ENCODE measurements around the gene LRRC49.
"Not testable (repeated sequence)": the region's sequence is repeated elsewhere in the genome, so short reads cannot be mapped to it uniquely, and the experiment has no call there.

The LRRC49 gene

DNA sequence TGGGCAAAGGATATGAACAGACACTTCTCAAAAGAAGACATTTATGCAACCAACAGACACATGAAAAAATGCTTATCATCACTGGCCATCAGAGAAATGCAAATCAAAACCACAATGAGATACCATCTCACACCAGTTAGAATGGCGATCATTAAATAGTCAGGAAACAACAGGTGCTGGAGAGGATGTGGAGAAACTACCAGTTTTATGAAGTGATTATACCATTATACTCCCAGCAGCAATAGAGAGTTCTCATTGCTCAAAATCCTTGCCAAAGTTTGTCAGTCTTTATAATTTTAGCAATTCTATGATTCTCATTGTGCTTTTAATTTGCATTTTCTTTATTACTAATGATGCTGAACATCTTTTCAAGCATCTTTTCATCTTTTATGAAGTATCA is 34.3 kb downstream of the LRRC49 start:
- not testable (repeated sequence) for DNase-seq

DNA sequence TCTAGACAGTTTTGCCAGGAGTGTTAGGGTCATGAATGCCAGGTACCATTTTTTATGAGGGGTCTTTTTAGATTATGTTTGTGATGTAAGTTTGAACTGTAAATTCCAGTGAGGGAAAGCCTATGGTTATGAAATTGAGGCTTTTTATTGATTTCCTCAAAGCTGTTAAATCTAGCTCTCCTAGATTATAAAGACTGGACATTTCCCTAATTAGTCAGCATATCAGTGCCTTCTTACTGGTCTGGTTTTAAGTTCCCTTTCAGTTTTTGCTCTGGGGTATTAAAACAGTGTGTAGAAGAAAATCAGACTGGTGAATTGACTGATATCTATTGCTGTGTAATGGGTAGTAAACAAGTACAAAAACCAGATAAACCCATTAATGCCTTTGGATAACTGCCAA is 39.2 kb downstream of the LRRC49 start:
- DNase-seq, result no peak

DNA sequence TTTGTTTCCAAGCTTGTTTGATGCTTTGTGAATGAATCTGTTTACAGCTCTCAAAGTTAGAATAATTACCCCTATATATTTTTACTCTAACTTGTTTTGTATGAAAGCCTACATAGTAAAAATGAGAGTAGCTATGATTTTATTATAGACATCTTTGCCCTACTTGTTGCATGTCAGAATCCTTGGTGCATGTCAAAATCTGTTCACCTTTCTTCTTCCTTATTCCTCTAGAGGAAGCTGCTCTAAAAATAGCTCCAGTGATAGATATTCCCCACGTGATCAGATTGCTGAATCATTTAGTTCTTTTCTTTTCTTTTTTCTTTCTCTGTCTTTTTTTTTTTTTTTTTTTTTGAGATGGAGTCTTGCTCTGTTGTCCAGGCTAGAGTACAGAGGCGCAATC is 39.8 kb downstream of the LRRC49 start:
- DNase-seq, result no peak

DNA sequence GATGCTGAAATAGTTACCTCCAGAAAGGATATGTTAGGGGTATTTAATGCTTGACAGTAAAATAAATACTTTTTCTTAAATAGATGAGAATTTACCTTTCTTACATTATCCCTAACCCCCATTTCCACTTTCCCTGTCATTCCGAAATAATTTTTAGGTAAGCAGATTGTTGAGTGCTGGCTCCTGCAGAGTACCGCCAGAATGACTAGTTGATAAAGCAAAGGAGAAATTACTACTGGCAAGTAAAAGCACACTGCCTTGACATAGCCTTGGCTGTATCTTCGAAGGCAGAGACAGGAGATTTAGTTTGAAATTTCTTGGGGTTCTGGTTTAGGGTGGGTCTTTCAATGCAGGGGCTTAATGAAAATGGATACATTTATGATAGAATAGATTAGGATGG is 40.8 kb downstream of the LRRC49 start:
- no peak for DNase-seq

DNA sequence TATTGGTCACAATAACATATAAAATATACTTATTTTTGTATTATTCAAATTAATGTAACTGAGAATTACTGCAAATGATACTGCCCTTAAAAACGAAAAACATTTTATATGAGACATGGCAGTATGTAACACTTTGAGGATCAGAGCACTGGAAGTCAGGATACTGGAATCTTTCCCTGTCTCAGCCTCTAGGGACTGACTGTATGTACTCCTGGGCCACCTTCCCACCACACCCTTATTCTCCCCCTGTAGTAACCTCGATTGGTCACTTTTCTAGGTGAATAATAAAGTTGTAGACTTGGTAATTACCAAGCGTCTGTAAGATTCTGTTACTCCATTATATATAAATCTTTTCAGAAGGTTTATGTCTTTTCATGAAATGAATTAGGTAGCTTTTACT is 43.0 kb downstream of the LRRC49 start:
- no peak for DNase-seq

DNA sequence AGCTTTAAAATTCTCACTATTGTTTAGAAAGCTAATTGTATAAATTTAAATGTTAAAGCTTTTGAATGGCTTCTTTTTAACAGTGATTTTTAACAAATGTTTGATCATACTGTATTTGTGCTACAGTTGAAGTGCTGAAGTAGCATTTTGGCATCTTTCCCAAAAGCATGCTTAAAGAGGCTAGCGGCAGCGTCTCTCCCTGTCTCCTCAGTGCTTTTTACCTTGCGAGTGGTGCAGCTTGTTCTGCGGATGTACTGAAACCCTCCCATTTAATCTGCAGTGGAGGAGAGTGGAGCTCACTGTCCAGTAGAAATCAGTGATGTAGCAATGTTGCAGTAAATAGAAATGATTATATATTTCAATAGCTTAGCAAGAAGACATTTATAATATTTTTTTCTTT is 43.7 kb downstream of the LRRC49 start:
- no peak for DNase-seq

DNA sequence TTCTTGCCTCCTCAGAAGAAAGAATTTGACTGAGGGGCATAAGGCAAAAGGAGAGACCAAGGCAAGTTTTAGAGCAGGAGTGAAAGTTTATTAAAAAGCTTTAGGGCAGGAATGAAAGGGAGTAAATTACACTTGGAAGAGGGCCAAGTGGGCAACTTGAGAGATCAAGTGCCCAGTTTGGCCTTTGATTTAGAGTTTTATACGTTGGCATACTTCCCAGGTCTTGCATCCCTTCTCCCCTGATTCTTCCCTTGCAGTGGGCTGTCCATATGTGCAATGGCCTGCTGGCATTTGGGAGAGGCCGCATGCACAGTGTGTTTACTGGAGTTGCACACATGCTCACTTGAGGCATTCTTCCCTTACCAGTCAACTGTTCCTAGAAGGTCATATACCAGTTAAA is 50.7 kb downstream of the LRRC49 start:
- DNase-seq, result not testable (repeated sequence)

DNA sequence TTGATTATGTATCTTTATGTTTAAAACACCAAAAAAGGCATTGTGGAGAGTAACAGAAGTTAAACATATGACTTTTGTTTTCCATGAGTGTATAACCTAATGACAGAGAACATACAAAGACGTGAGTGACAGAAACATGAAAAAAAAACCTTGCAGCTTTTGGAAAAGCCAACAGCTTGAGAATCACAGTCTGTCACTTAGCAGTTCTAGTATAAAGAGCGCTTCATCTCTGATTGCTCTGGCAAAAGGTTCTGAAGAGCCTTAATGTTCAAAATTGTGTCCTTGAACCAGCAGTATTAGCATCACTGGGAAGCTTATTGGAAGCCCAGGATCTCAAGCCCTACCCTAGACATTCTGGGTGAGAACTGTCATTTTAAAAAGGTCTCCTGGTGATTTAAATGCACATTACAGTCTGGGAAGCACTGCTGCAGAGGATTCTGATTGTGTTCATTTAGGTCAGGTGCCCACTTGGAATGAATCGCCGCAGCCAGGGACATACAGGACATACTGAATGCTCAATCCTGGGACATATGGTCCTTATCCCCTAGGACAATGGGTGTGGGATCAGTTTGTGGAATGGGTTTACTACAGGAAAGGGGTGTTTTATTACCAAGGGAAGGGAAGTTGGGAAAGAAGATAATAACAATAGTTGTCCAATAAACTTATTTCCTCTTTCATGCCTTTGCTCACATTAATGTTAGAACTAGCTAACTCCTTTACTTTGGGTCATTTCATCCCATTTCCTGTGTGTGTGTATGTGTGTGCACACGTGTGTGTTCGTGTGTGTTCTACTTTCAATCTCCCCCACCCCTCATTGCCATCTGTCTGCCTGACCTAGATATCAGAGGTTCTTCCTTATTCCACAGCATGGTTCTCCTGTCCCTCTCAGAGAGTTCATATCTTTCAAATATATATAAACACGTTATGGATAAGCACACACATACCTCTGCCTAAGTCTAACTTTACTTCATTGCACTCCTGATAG is 55.0 kb downstream of the LRRC49 start:
- DNase-seq, result no peak

DNA sequence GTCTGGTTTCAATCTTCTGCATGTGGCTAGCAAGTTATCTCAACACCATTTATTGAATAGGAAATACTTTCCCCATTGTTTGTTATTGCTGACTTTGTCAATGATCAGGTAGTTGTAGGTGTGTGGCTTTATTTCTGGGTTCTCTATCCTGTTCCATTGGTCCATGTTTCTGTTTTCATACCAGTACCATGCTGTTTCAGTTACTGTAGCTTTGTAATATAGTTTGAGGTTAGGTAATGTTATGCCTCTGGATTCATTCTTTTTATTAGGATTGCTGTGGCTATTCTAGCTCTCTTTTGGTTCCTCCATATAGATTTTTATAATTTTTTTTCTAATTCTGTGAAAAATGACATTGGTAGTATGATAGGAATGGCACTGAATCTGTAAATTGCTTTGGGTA is 58.3 kb downstream of the LRRC49 start:
- DNase-seq, result no peak

DNA sequence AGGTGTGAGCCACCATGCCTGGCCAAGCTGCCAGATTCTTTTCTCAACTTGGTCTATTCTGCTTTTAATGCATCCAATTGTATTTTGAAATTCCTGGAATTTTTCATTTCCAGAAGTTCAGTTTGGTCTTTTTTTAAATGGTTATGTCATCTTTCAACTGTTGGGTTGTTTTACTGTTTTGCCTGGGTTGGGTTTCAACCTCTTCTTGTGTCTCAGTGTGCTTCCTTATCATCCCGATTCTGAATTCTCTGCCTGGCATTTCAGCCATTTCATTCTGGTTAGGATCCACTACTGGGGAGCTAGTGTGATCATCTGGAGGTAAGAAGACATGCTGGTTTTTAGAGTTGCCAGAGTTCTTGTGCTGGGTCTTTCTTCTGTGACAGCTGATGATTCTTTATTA is 61.5 kb downstream of the LRRC49 start:
- DNase-seq, result no peak

DNA sequence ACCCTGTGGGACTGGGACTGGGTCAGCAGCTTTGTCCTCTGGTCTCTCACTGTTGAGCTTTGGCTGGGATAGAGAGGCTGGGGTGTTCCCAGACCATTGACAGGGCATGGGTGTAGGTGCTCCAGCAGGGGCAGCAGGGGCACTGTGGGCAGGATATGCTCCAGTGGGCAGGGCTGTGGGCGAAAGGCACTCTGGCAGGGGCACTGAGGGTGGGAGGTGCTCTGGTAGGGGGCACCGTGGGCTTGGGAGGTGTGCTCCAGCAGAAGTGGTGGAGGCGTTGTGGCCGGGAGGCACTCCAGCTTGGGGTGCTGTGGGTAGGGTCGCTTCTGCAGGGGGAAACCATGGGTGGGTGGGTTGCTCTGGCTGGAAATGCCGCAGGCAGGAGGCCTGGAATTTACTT is 62.1 kb downstream of the LRRC49 start:
- DNase-seq, result no peak

DNA sequence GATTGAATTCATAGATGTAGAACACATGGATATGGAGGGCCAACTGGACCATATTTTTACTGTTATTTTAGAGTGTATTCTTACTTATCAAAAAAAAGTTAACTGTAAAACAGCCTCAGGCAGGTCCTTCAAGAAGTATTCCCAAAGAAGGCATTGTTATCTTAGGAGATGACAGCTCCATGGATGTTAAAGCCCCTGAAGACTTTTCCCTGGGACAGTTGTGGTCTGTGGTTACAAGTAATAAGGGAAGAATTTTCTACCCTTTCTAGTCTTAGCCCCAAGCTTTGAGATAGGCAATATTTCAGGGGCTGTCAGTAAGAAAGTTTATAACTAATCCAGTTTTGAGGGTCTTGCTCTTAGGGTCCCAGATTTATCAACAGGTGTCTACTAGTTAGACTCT is 62.5 kb downstream of the LRRC49 start:
- DNase-seq, result no peak

DNA sequence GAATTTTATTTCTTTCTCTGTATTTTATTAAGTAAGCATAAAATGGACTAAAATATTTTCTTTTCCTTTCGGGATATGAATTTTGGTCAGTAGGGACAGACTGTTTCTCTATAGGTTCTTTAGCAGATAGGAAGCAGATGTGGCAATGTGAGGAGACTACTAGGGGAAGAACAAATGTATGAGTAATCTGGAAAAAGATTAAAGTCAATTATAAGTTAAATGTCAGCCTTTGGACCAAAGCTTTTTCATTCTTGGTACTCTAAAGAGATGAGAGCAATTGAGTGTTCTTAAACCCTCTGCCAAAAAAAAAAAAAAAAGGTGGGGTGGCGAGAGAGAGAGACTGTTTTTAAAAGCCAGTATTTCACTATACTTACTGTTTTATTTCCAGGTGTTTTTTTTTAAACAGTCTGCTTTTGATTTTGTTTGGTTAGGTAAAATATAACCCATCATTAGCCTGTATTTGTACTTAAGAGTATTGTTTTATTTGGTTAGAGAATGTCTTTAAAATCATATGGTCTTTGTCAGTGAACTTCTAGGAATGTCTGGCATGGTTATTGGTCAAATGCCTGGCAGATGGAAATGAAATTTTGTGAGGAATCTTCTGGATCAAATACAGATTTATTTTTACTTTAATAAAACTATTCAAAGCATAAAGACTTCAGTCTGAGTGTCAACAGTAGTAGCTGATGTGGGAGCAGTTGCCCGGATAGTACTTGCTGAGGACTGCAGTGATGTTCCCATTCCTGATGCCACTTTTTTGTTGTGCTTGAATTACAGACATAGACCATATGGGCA is 63.8 kb downstream of the LRRC49 start:
- no peak for DNase-seq

DNA sequence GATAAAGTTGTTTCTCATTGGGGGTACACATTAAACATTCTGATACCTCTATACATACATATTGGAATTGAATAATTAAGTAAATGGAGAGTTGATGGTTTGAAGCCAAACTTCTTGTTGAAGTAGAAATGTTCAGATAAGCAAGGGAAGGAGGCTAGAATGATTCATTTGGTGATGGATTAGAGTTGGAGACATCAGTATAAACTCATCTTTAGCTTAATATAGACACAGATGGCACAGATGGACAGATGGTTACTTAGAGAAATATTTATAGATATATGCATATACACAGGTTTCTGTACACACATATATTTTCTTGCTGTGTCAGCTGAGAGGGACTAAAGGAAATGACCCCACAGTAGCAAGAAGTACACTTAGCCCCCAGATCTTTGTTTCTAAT is 69.5 kb downstream of the LRRC49 start:
- DNase-seq, result no peak

DNA sequence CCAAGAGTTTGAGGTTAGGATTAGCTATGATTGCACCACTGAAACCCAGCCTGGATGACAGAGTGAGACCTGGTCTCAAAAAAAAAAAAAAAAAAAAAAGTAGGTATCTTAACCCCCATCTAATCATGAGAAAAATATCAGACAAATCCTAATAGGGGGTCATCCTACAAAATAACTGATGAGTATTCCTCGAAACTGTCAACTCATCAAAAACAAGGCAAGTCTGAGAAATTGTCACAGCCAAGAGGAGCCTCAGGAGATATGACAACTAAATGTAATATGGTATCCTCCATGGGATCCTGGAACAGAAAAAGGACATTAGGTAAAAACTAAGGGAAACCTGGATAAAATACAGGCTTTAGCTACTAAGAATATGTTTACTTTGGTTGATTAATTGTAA is 70.6 kb downstream of the LRRC49 start:
- no peak for DNase-seq

DNA sequence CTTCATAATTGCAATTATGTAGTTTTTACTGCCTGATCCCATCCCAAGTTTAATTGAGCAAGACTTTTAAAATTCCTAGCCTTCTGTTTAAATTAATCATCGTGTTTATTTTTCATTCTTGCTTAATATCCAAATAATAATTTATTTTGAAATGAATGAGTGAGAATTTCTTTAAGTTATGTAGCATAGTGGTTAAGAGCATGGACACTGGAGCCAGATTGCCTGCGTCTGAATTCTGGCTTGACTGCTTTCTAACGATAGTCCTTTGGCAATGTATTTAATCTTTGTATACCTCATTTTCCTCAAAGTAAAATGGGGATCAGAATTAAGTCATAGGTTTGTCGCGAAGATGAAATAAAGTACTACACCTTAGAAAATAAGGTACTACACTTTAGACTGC is 71.4 kb downstream of the LRRC49 start:
- no peak for DNase-seq

DNA sequence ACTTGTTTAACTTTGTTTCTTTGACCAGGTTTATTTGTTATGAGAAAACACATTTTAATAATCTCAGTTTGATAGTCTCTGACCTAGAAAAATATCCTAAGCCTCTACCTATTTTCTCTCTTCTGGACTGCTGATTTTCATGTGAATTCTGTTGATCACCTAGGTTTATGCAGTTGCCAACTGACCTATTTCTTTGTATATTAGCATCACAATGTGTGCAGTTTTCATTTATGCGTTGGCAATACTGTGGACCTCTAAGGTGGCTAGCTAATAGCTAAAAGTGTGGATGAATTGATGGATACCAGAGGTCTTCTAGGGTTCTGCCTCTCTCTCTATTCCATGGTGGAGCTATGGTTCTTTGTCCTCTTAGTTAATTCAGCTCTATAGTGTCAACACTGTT is 72.1 kb downstream of the LRRC49 start:
- no peak for DNase-seq

DNA sequence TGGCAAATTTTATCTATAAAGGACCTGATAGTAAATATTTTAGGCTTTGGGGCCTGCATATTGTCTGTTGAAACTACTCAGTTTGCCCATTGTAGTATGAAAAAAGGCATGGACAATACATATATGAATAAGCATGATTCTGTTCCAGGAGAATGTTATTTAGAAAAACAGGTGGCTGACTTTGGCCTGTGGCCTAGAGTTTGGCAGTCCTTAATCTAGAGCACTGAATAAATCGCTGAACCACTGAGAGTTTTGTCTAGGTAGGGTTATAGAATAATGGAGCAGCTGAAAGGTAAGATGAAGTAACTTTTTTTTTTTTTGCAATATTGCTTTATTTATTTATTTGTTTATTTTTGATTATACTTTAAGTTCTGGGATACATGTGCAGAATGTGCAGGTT is 75.0 kb downstream of the LRRC49 start:
- DNase-seq, result no peak

DNA sequence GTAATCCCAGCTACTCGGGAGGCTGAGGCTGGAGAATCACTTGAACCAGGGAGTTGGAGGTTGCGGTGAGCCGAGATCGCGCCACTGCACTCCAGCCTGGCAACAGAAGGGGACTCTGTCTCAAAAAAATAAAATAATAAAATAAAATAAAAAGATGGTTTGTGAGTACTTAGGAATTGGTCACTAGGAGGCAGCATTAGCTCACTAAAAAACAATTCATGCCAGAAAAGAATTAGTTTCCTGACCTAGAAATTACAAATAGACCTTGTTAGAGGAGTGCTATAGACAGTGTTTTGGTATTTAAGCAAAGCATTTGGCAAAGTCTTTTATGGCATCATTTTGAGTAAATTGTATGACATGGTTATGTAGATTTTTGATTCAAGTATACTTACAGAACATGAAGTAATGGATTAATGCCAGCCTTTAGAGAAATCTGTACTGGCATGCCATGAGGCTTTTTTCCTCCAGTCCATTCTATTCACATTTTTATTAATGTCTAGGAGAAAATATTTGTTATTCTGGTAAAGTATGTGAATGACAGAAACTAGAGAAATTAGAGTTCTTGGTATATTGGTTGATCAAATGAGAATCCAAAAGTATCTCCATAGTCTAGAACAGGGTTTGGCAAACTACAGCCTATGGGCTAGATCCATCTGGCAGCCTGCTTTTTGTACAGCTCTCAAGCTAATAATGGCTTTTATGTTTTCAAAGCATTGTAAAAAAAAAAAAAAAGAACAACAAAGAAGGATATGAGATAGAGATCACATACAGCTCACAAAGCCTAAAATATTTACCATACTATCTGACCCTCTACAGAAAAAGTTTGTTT is 81.6 kb downstream of the LRRC49 start:
- DNase-seq, result no peak

DNA sequence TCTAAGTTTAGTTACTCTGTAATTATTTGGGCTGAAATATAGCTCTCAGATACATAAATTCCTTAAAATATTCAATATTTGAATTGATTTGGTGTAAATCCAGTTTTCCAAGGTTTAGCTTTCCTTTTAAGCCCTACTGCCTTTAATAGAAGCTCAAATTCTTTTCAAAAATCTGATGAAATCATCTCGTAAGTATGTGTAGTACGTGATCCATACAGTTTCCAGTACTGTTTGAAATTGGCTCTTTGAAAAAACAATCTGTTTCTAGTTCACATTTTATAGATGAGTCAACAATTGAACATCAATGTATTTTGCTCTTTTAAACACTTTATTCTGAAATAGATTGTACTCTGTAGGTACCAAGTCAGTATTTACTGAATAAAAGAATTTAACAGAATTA is 84.2 kb downstream of the LRRC49 start:
- no peak for DNase-seq

DNA sequence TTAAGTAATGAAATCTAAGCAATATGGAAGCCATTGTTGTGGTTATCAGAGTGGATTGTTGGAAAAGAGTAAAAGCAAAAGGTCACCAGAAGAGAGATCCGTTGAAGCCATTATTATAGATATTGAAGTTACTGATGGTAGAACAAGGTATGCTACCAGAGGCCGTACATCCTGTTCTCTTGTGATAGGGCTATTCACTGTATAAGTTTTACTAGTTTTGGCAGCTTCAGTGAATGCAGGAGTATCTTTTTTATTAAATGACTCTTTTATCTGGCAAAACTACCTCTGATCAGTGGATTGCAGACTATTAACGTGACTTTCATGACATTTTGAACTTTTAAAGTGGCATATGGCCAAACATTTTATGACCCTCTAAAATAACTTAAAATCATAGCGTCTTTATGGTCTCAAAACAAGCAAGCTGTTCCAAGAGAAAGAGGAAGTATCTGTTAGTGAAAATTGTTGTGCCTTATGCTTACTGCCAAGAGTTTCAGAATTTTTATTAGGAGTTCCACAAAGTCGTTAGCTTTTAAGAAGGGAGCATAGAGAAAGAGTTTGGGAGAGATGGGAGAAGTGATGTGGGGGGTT is 102.9 kb downstream of the LRRC49 start:
- DNase-seq, result no peak

DNA sequence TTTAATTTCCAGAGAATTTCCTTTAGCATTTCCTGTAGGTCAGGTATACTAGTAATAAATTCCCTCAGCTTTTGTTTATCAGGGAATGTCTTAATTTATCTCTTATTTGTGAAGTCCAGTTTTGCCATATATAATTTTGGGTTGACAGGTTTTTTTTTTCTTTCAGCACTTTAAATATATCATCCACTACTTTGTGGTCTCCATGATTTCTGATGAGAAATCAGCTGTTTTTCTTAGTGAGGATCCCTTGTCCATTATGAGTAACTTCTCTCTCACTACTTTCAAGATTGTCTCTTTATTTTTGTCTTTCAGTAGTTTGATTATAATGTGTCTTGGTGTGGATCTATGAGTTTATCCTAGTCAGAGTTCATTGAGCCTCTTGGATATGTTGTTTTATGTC is 105.7 kb downstream of the LRRC49 start:
- DNase-seq, result no peak

DNA sequence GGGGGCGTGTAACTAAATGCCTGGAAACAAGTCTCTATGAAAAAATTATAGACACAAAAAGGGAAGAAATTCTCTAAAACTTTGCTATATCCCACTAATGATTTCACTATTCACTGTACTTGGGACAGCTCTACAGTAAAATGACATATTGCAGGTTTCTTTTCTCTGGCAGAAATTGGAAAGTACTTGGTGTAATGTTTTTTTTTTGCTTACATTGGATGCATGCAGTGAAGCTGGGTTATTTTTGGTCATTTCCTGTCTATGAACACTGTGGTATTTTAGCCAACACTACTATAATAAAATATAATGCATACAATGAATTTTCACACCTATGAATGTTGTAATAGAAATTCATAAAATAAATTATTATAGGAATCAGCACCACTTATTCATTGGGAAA is 109.7 kb downstream of the LRRC49 start:
- no peak for DNase-seq

Data from effector CD8-positive, alpha-beta T cell (primary cell).